Measurements from ENCODE around the gene SPEM2.

Gene SPEM2

DNA sequence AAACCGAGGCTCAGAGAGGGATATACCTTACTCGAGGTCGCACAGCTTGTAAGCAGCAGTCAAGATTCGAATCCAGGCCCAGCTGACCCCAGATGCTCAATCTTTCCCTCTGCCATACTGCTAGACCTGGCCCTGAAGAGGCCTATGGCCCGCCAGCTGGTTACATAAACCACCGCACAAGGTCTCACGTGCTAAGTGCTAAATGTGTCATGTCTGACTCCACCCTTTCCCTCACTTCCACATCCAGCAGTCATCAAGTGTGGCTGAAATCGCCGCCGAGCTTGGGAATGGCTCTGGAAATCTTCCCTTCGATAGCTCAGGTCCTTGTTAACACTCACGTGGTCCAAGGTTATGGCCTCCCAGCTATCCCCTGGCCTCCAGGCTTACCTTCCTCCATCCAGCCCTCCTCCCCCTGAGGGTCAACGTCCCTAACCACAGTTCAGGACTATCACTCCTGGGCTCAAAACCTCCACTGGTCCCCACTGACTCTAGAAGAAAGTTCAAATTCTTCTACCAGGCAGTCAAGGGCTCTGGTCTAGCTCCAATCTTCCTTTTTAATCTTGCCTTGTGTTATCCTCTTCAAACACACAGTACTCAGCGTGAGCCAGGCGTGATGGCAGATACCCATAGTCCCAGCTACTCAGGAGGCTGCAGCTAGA is 50.5 kb downstream of the SPEM2 start:
- peak; percentile 92 for DNase-seq

DNA sequence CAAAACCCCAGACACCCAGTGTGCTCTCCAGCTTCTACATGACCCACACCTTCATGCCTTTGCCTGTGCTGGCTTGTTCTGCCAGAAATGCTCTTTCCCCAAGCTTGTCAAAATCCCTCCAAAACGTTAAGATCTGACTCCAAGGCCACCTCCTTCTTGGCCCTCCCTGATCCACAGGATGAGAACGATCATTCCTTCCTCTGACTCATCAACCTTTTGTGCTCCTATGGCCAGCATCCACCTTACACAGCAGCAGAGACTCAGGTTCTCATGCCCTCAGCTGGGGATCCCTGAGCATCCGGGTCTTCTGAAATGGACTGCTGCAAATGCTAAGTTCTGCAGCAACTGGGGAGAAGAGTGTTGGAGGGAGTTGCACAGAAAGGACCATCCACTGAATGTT is 51.1 kb downstream of the SPEM2 start:
- no peak for DNase-seq

DNA sequence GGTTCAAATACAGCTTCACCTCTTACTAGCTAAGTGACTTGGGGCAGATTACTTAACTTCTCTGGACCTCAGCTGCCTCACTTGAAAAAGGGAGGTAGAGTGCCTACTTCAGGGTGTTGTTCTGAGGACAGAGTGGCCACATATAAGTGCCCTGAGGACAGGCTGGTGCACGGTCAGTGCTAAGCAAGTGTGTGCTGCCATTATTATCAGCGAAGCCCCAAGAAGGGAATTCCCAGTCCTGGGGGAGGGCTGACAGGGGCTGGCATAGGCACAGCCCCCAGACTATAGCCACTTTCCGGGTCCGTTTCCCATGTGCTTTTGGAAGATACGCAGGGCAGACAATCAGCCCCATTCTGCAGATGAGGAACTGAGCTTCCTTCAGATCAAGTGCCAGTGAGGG is 51.5 kb downstream of the SPEM2 start:
- peak; percentile 25 for DNase-seq
